Measurements from ENCODE around the gene RASSF3. TPM values are rescaled to one million over a fixed set of nuclear protein-coding genes. Genes with fewer than 3 reads are reported as not detected.
A peak's percentile ranks its signal among the peaks of the same experiment; 100 is the strongest.

Gene RASSF3
- total and polyA plus RNA-seq, 5 donors from 2014 or later: 5.5 to 158 (median 10.5) TPM

DNA sequence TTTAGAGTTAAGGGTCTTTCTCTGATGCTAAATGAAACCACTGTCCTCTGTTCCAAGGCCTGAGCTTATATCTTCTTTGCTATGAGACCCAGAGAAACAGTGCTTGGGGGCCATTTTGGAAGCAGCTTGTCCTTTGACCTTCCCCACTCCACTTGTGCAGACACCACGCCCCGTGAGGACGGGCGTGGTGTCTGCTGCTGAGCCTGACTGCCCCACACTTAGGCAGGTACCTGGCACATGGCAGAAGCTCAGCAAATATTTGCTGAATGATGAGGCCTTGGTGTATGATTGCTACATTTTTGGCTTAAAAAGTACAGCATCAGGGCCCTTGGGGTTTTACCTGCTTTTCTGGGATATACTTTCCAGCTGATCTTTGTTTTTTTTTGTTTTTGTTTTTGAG is 69.9 kb downstream of the RASSF3 start:
- ATAC-seq (ENCODE audit: low read depth in 2 of 2) (no peak), DNase-seq (peak in 1 of 3 donors; percentile 69)
- Histone ChIP-seq H3K9me3 (ENCODE audit: control insufficient read depth in 2 of 2, low read length in 2 of 2) (no peaks in the 10 kb centered on the region), H3K36me3 (ENCODE audit: control insufficient read depth, insufficient read depth, low read length) (peaks cover 2% of the 10 kb centered on the region), H3K27ac (ENCODE audit: insufficient read depth, low read length, poor library complexity, severe bottlenecking) (peak overlapping the region; percentile 92), H3K4me1 (ENCODE audit: control insufficient read depth, insufficient read depth, low read length, poor library complexity, severe bottlenecking) (peaks cover 100% of the 10 kb centered on the region), H3K4me3 (ENCODE audit: low read depth, low read length) (peak overlapping the region; percentile 68), H3K27me3 (ENCODE audit: control insufficient read depth, insufficient read depth, low read length) (no peaks in the 10 kb centered on the region)
- peaks cover 41 to 100% (median 67%) of the 10 kb centered on the region in 4 donors for H3K4me1 Mint-ChIP-seq
- peak overlapping the region; percentile 67 to 83 (median 78) for H3K4me3 Mint-ChIP-seq
- H3K36me3 Mint-ChIP-seq: peaks cover 35% of the 10 kb centered on the region
- peaks cover 0 to 2% (median 0%) of the 10 kb centered on the region in 7 donors for H3K9me3 Mint-ChIP-seq
- no peaks in the 10 kb centered on the region for H3K27me3 Mint-ChIP-seq
- H3K27ac Mint-ChIP-seq: peak overlapping the region; percentile 97 to 100 (median 99)

DNA sequence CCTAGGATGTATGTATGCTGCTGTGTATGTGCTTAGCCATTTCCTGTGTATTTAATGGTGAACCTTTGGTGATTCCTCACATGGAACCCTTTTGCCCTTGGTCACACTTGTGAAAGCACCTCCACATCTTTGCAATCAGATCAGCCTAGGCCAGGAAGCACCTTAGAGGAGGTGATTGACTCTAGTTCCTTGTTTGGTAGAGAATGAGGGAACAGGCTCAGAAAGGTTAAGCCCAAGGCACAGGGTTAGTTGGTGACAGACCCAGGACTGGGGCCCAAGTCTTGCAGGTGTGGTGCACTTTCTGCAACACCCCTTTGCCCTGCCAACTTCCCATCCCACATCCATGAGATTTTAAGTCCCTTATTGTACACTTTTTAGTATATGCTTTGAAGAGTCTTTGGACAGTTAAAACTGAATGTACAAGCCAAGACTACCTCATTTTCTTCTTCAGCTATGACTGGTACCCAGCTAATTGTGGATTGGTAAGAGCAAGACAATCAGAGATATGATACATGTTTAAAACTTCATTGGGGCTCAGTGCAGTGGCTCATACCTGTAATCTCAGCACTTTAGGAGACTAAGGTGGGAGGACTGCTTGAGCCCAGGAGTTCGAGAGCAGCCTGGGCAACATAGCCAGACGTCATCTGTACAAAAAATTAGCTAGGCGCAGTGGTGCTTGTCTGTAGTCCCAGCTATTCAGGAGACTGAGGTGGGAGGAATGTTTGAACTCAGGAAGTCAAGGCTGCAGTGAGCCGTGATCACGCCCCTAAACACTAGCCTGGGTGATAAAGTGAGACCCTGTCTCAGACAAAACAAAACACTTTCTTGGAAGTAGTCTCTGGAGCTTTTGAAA is 71.1 kb downstream of the RASSF3 start:
- Mint-ChIP-seq H3K4me1 (peaks cover 36 to 100% (median 71%) of the 10 kb centered on the region in 4 donors), H3K4me3 (peak overlapping the region; percentile 67 to 91 (median 86)), H3K27me3 (no peaks in the 10 kb centered on the region), H3K9me3 (peaks cover 0 to 2% (median 0%) of the 10 kb centered on the region in 7 donors), H3K27ac (peak overlapping the region; percentile 97 to 100 (median 99)), H3K36me3 (peaks cover 40% of the 10 kb centered on the region)
- peaks cover 100% of the 10 kb centered on the region for H3K4me1 ChIP-seq (ENCODE audit: control insufficient read depth, insufficient read depth, low read length, poor library complexity, severe bottlenecking)
- ATAC-seq (ENCODE audit: low read depth in 2 of 2) (no peak), DNase-seq (no peak)
- H3K27me3 ChIP-seq (ENCODE audit: control insufficient read depth, insufficient read depth, low read length): no peaks in the 10 kb centered on the region
- peak overlapping the region; percentile 55 for H3K4me3 ChIP-seq (ENCODE audit: low read depth, low read length)
- peak overlapping the region; percentile 92 for H3K27ac ChIP-seq (ENCODE audit: insufficient read depth, low read length, poor library complexity, severe bottlenecking)
- no peaks in the 10 kb centered on the region for H3K9me3 ChIP-seq (ENCODE audit: control insufficient read depth in 2 of 2, low read length in 2 of 2)
- peaks cover 10% of the 10 kb centered on the region for H3K36me3 ChIP-seq (ENCODE audit: control insufficient read depth, insufficient read depth, low read length)

- ATAC-seq (ENCODE audit: low read depth in 2 of 2): no peak
- Mint-ChIP-seq H3K27me3 (no peaks in the 10 kb centered on the region), H3K4me1 (peaks cover 29 to 98% (median 69%) of the 10 kb centered on the region in 4 donors), H3K27ac (peak overlapping the region; percentile 97 to 100 (median 98)), H3K4me3 (peak overlapping the region; percentile 13 to 88 (median 85)), H3K36me3 (peaks cover 43% of the 10 kb centered on the region), H3K9me3 (peaks cover 0 to 2% (median 0%) of the 10 kb centered on the region in 7 donors)
- H3K4me3 ChIP-seq (ENCODE audit: low read depth, low read length): peak overlapping the region; percentile 51
- peaks cover 17% of the 10 kb centered on the region for H3K36me3 ChIP-seq (ENCODE audit: control insufficient read depth, insufficient read depth, low read length)
- H3K27ac ChIP-seq (ENCODE audit: insufficient read depth, low read length, poor library complexity, severe bottlenecking): peak overlapping the region; percentile 92
- H3K4me1 ChIP-seq (ENCODE audit: control insufficient read depth, insufficient read depth, low read length, poor library complexity, severe bottlenecking): peaks cover 100% of the 10 kb centered on the region
- DNase-seq: no peak
- H3K9me3 ChIP-seq (ENCODE audit: control insufficient read depth in 2 of 2, low read length in 2 of 2): no peaks in the 10 kb centered on the region
- H3K27me3 ChIP-seq (ENCODE audit: control insufficient read depth, insufficient read depth, low read length): no peaks in the 10 kb centered on the region
Observed at GRCh38 chr12:64682572-64683277, 72.4 kb downstream of the RASSF3 start.

- Mint-ChIP-seq H3K27ac (peak overlapping the region; percentile 97 to 100 (median 98)), H3K4me1 (peaks cover 29 to 98% (median 75%) of the 10 kb centered on the region in 4 donors), H3K27me3 (no peaks in the 10 kb centered on the region), H3K36me3 (peaks cover 55% of the 10 kb centered on the region), H3K9me3 (peaks cover 0 to 5% (median 0%) of the 10 kb centered on the region in 7 donors), H3K4me3 (peak overlapping the region; percentile 74 to 88 (median 85))
- DNase-seq (peak in 1 of 3 donors; percentile 33), ATAC-seq (ENCODE audit: low read depth in 2 of 2) (no peak)
- H3K4me3 ChIP-seq (ENCODE audit: low read depth, low read length): peak overlapping the region; percentile 51
- peaks cover 28% of the 10 kb centered on the region for H3K36me3 ChIP-seq (ENCODE audit: control insufficient read depth, insufficient read depth, low read length)
- peak overlapping the region; percentile 92 for H3K27ac ChIP-seq (ENCODE audit: insufficient read depth, low read length, poor library complexity, severe bottlenecking)
- no peaks in the 10 kb centered on the region for H3K27me3 ChIP-seq (ENCODE audit: control insufficient read depth, insufficient read depth, low read length)
- peaks cover 100% of the 10 kb centered on the region for H3K4me1 ChIP-seq (ENCODE audit: control insufficient read depth, insufficient read depth, low read length, poor library complexity, severe bottlenecking)
- no peaks in the 10 kb centered on the region for H3K9me3 ChIP-seq (ENCODE audit: control insufficient read depth in 2 of 2, low read length in 2 of 2)
Observed at GRCh38 chr12:64683816-64684543, 73.7 kb downstream of the RASSF3 start.

GRCh38 chr12:64685050-64685449 is 74.8 kb downstream of the RASSF3 start:
- Histone ChIP-seq H3K4me1 (ENCODE audit: control insufficient read depth, insufficient read depth, low read length, poor library complexity, severe bottlenecking) (peaks cover 96% of the 10 kb centered on the region), H3K4me3 (ENCODE audit: low read depth, low read length) (peak overlapping the region; percentile 69), H3K36me3 (ENCODE audit: control insufficient read depth, insufficient read depth, low read length) (peaks cover 33% of the 10 kb centered on the region), H3K27me3 (ENCODE audit: control insufficient read depth, insufficient read depth, low read length) (no peaks in the 10 kb centered on the region), H3K9me3 (ENCODE audit: control insufficient read depth in 2 of 2, low read length in 2 of 2) (no peaks in the 10 kb centered on the region), H3K27ac (ENCODE audit: insufficient read depth, low read length, poor library complexity, severe bottlenecking) (peak overlapping the region; percentile 92)
- Mint-ChIP-seq H3K27ac (peak overlapping the region; percentile 97 to 98 (median 98)), H3K4me3 (peak overlapping the region; percentile 74 to 88 (median 85)), H3K4me1 (peaks cover 29 to 96% (median 72%) of the 10 kb centered on the region in 4 donors), H3K9me3 (peaks cover 0 to 5% (median 0%) of the 10 kb centered on the region in 7 donors), H3K27me3 (no peaks in the 10 kb centered on the region), H3K36me3 (peaks cover 57% of the 10 kb centered on the region)
- ATAC-seq (ENCODE audit: low read depth in 2 of 2) (peak; percentile 48 to 55), DNase-seq (peak in 1 of 3 donors; percentile 60)

- Histone ChIP-seq H3K36me3 (ENCODE audit: control insufficient read depth, insufficient read depth, low read length) (peaks cover 33% of the 10 kb centered on the region), H3K27ac (ENCODE audit: insufficient read depth, low read length, poor library complexity, severe bottlenecking) (peak overlapping the region; percentile 92), H3K27me3 (ENCODE audit: control insufficient read depth, insufficient read depth, low read length) (no peaks in the 10 kb centered on the region), H3K9me3 (ENCODE audit: control insufficient read depth in 2 of 2, low read length in 2 of 2) (no peaks in the 10 kb centered on the region), H3K4me3 (ENCODE audit: low read depth, low read length) (peak overlapping the region; percentile 69), H3K4me1 (ENCODE audit: control insufficient read depth, insufficient read depth, low read length, poor library complexity, severe bottlenecking) (peaks cover 93% of the 10 kb centered on the region)
- peak overlapping the region; percentile 74 to 88 (median 85) for H3K4me3 Mint-ChIP-seq
- H3K27me3 Mint-ChIP-seq: no peaks in the 10 kb centered on the region
- H3K27ac Mint-ChIP-seq: peak overlapping the region; percentile 97 to 98 (median 98)
- DNase-seq (no peak), ATAC-seq (ENCODE audit: low read depth in 2 of 2) (no peak)
- H3K4me1 Mint-ChIP-seq: peaks cover 29 to 96% (median 69%) of the 10 kb centered on the region in 4 donors
- peaks cover 0 to 5% (median 0%) of the 10 kb centered on the region in 7 donors for H3K9me3 Mint-ChIP-seq
- peaks cover 57% of the 10 kb centered on the region for H3K36me3 Mint-ChIP-seq
Observed at GRCh38 chr12:64685605-64686004, 75.3 kb downstream of the RASSF3 start.

GRCh38 chr12:64687816-64688215 is 77.5 kb downstream of the RASSF3 start:
- Histone ChIP-seq H3K4me3 (ENCODE audit: low read depth, low read length) (peak overlapping the region; percentile 47), H3K4me1 (ENCODE audit: control insufficient read depth, insufficient read depth, low read length, poor library complexity, severe bottlenecking) (peaks cover 91% of the 10 kb centered on the region), H3K27ac (ENCODE audit: insufficient read depth, low read length, poor library complexity, severe bottlenecking) (peak overlapping the region; percentile 65), H3K9me3 (ENCODE audit: control insufficient read depth in 2 of 2, low read length in 2 of 2) (no peaks in the 10 kb centered on the region), H3K36me3 (ENCODE audit: control insufficient read depth, insufficient read depth, low read length) (peaks cover 51% of the 10 kb centered on the region), H3K27me3 (ENCODE audit: control insufficient read depth, insufficient read depth, low read length) (no peaks in the 10 kb centered on the region)
- ATAC-seq (ENCODE audit: low read depth in 2 of 2) (no peak), DNase-seq (no peak)
- H3K4me3 Mint-ChIP-seq: peak overlapping the region; percentile 48 to 86 (median 78)
- H3K4me1 Mint-ChIP-seq: peaks cover 26 to 92% (median 68%) of the 10 kb centered on the region in 4 donors
- peaks cover 0 to 5% (median 0%) of the 10 kb centered on the region in 7 donors for H3K9me3 Mint-ChIP-seq
- peak overlapping the region; percentile 92 to 98 (median 97) for H3K27ac Mint-ChIP-seq
- H3K36me3 Mint-ChIP-seq: peaks cover 57% of the 10 kb centered on the region
- H3K27me3 Mint-ChIP-seq: no peaks in the 10 kb centered on the region
